ENCODE measurements around the gene LRIG2. TPM values are rescaled to one million over a fixed set of nuclear protein-coding genes. Genes with fewer than 3 reads are reported as not detected.

Gene LRIG2
- total and polyA plus RNA-seq, 2 donors (not counting 1 experiment from before 2014, with no cell fraction given): 12.4 to 30.6 TPM

- Histone ChIP-seq H3K27ac (ENCODE audit: low read length in 2 of 2) (no peak overlapping the region), H3K4me3 (ENCODE audit: control extremely low read depth in 1 of 5, extremely low read depth in 1 of 5, insufficient read depth in 1 of 5, low read depth in 2 of 5, low read length in 4 of 5) (no peak overlapping the region), H3K4me1 (ENCODE audit: control insufficient read depth in 2 of 2, insufficient read depth in 2 of 2, low read length in 2 of 2) (peaks cover 13 to 15% of the 10 kb centered on the region in 2 donors), H3K36me3 (replicated peaks in 1 of 2; ENCODE audit: control extremely low read depth in 1 of 2, control insufficient read depth in 1 of 2, extremely low read depth in 1 of 2, insufficient read depth in 2 of 2, low read length in 1 of 2) (no peaks in the 10 kb centered on the region), H3K27me3 (replicated peaks in 1 of 4; ENCODE audit: control extremely low read depth in 1 of 4, control insufficient read depth in 3 of 4, insufficient read depth in 4 of 4, low read length in 3 of 4) (no peaks in the 10 kb centered on the region), H4K20me1 (ENCODE audit: control insufficient read depth, insufficient read depth, low read length, poor library complexity, severe bottlenecking) (no peaks in the 10 kb centered on the region), H3K79me2 (ENCODE audit: control insufficient read depth, insufficient read depth, low read length) (no peaks in the 10 kb centered on the region), H3K4me2 (replicated peaks; ENCODE audit: low read depth, low read length, poor library complexity, severe bottlenecking) (no peak overlapping the region), H2AFZ (ENCODE audit: insufficient read depth, low read depth, low read length, poor library complexity, severe bottlenecking) (no peak overlapping the region), H3K9ac (ENCODE audit: low read length) (no peak overlapping the region), H3K9me3 (ENCODE audit: control extremely low read depth in 1 of 3, control insufficient read depth in 2 of 3, insufficient read depth in 1 of 3, low read length in 2 of 3) (no peaks in the 10 kb centered on the region)
- H3K4me1 Mint-ChIP-seq: peaks cover 15% of the 10 kb centered on the region
- no peak for TF ChIP-seq EZH2 (IDR thresholded peaks at IDR 0.05; ENCODE audit: borderline replicate concordance, insufficient read depth, low read depth, low read length, poor library complexity, severe bottlenecking)
- no peak for TF ChIP-seq CTCF (IDR thresholded peaks at IDR 0.05)
- intact Hi-C loops (cut with micrococcal nuclease): no loop called here
- POLR2A ChIA-PET: no interaction called here
- H3K4me3 Mint-ChIP-seq: no peak overlapping the region
- H3K27ac Mint-ChIP-seq: no peak overlapping the region
- DNase-seq: no peak
- H3K27me3 Mint-ChIP-seq: no peaks in the 10 kb centered on the region
- no peak for ATAC-seq (ENCODE audit: low read depth)
- H3K9me3 Mint-ChIP-seq (ENCODE audit: insufficient read depth): no peaks in the 10 kb centered on the region
- 92% methylated on average over 10 of the region's 12 CpGs for WGBS (ENCODE audit: insufficient coverage)
- CTCF ChIA-PET: no interaction called here
Measured at GRCh38 chr1:113053344-113054126, 19.5 kb upstream of the LRIG2 start.

DNA sequence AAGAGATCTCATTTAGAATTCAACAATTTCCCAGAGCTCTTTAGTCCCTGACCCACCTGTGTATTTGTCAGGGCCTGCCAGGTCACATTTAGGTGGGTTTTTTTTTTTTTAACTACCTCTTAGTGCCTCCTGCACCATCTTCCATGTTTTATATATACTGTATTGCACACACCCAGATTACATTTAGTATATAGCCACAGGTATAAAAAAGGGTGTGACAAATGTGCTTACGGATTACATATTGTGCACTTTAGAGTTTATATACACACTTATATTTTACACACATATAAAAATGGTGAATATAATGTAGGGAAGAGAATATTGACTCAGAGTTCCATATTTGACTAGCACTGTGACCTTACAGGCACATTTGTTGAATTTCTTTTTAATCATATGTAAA, 17.4 kb upstream of the LRIG2 start:
- H3K9me3 ChIP-seq (ENCODE audit: control extremely low read depth in 1 of 3, control insufficient read depth in 2 of 3, insufficient read depth in 1 of 3, low read length in 2 of 3): no peaks in the 10 kb centered on the region
- TF ChIP-seq EZH2 (IDR thresholded peaks at IDR 0.05; ENCODE audit: borderline replicate concordance, insufficient read depth, low read depth, low read length, poor library complexity, severe bottlenecking) (no peak), CTCF (IDR thresholded peaks at IDR 0.05) (no peak)
- H3K4me1 Mint-ChIP-seq: peaks cover 17% of the 10 kb centered on the region
- ChIA-PET CTCF (interaction anchor here (1.0 to 1.9 kb wide), 2 partner anchors 14 to 17 kb away, joined by 3 to 8 read pairs; partner anchors contain the start of gene LRIG2), POLR2A (no interaction called here)
- H3K79me2 ChIP-seq (ENCODE audit: control insufficient read depth, insufficient read depth, low read length): no peaks in the 10 kb centered on the region
- H3K36me3 ChIP-seq (replicated peaks in 1 of 2; ENCODE audit: control extremely low read depth in 1 of 2, control insufficient read depth in 1 of 2, extremely low read depth in 1 of 2, insufficient read depth in 2 of 2, low read length in 1 of 2): no peaks in the 10 kb centered on the region
- no peak overlapping the region for H3K27ac ChIP-seq (ENCODE audit: low read length in 2 of 2)
- intact Hi-C loops (cut with micrococcal nuclease): no loop called here
- H3K27ac Mint-ChIP-seq: no peak overlapping the region
- no peak overlapping the region for H3K4me2 ChIP-seq (replicated peaks; ENCODE audit: low read depth, low read length, poor library complexity, severe bottlenecking)
- no peaks in the 10 kb centered on the region for H3K9me3 Mint-ChIP-seq (ENCODE audit: insufficient read depth)
- H3K4me1 ChIP-seq (ENCODE audit: control insufficient read depth in 2 of 2, insufficient read depth in 2 of 2, low read length in 2 of 2): peaks cover 13 to 15% of the 10 kb centered on the region in 2 donors
- H3K9ac ChIP-seq (ENCODE audit: low read length): no peak overlapping the region
- H3K4me3 Mint-ChIP-seq: no peak overlapping the region
- WGBS (ENCODE audit: insufficient coverage): no CpG with 5 or more reads among the region's 1 CpG
- DNase-seq (no peak), ATAC-seq (ENCODE audit: low read depth) (no peak)
- H3K27me3 Mint-ChIP-seq: no peaks in the 10 kb centered on the region
- no peaks in the 10 kb centered on the region for H3K27me3 ChIP-seq (replicated peaks in 1 of 4; ENCODE audit: control extremely low read depth in 1 of 4, control insufficient read depth in 3 of 4, insufficient read depth in 4 of 4, low read length in 3 of 4)
- H3K4me3 ChIP-seq (ENCODE audit: control extremely low read depth in 1 of 5, extremely low read depth in 1 of 5, insufficient read depth in 1 of 5, low read depth in 2 of 5, low read length in 4 of 5): no peak overlapping the region
- H2AFZ ChIP-seq (ENCODE audit: insufficient read depth, low read depth, low read length, poor library complexity, severe bottlenecking): no peak overlapping the region
- no peaks in the 10 kb centered on the region for H4K20me1 ChIP-seq (ENCODE audit: control insufficient read depth, insufficient read depth, low read length, poor library complexity, severe bottlenecking)

Measured in B cell (primary cell).